OCI-LY1 (cell line): ENCODE data around the gene BDNF.
A peak's percentile ranks its signal among the peaks of the same experiment; 100 is the strongest.
"Not testable (repeated sequence)": the region's sequence is repeated elsewhere in the genome, so short reads cannot be mapped to it uniquely, and the experiment has no call there.

Source experiments
- H2AFZ ChIP-seq: fragments of 200-600 bp; sonication (generic), shearing (Covaris generic); 2 replicates; pipeline ENCODE4 v1.6.0; 2014; ENCODE audit warnings: antibody characterized with exemption, mild to moderate bottlenecking, low read length
- H3F3A ChIP-seq: fragments of 200-600 bp; sonication (generic), shearing (Covaris generic); 2 replicates; pipeline ENCODE4 v1.6.0; 2014; ENCODE audit warnings: mild to moderate bottlenecking, antibody characterized with exemption, low read length, moderate library complexity; ENCODE audit not compliant: insufficient read depth
- H3K27ac ChIP-seq: fragments of 200-600 bp; sonication (generic); 2 replicates; pipeline ENCODE4 v1.5.1; 2014; ENCODE audit warnings: low read length, mixed run types, mild to moderate bottlenecking, low read depth; ENCODE audit not compliant: poor library complexity, severe bottlenecking
- H3K27me3 ChIP-seq: fragments of 200-600 bp; sonication (generic); 2 replicates; pipeline ENCODE4 v1.6.0; 2014; ENCODE audit warnings: antibody characterized with exemption, mild to moderate bottlenecking, low read length, moderate library complexity; ENCODE audit not compliant: insufficient read depth
- H3K36me3 ChIP-seq: fragments of 200-600 bp; sonication (generic); 2 replicates; pipeline ENCODE4 v1.6.1; 2014; ENCODE audit warnings: mild to moderate bottlenecking, antibody characterized with exemption, low read length, moderate library complexity, mixed read lengths; ENCODE audit not compliant: insufficient read depth
- H3K4me1 ChIP-seq: fragments of 200-600 bp; sonication (generic); 2 replicates; pipeline ENCODE4 v1.5.1; 2014; ENCODE audit warnings: mild to moderate bottlenecking, low read length, moderate library complexity; ENCODE audit not compliant: insufficient read depth, severe bottlenecking
- H3K4me2 ChIP-seq: fragments of 200-600 bp; sonication (generic), shearing (Covaris generic); 2 replicates; pipeline ENCODE4 v1.6.1; 2014; ENCODE audit warnings: low read length
- H3K4me3 ChIP-seq: fragments of 200-600 bp; sonication (generic); 2 replicates; pipeline ENCODE4 v1.5.1; 2014; ENCODE audit warnings: low read length, low read depth, mild to moderate bottlenecking, mixed read lengths; ENCODE audit not compliant: poor library complexity, severe bottlenecking
- H3K79me2 ChIP-seq: fragments of 200-600 bp; shearing (Covaris generic); 2 replicates; pipeline ENCODE4 v1.6.1; 2016; ENCODE audit warnings: mixed run types, low read length, mixed read lengths; ENCODE audit not compliant: insufficient read depth
- H3K9ac ChIP-seq: fragments of 200-600 bp; sonication (generic), shearing (Covaris generic); 2 replicates; pipeline ENCODE4 v1.6.1; 2014; ENCODE audit warnings: mild to moderate bottlenecking, low read length, mixed read lengths
- H3K9me2 ChIP-seq: fragments of 200-600 bp; sonication (generic), shearing (Covaris generic); 2 replicates; pipeline ENCODE4 v1.6.1; 2014; ENCODE audit warnings: low read depth, mild to moderate bottlenecking, low read length, mixed read lengths
- H3K9me3 ChIP-seq: fragments of 200-600 bp; shearing (Covaris generic); 2 replicates; pipeline ENCODE4 v1.6.1; 2014; ENCODE audit warnings: low read length, mixed read lengths
- H4K20me1 ChIP-seq: fragments of 200-600 bp; sonication (generic), shearing (Covaris generic); 2 replicates; pipeline ENCODE4 v1.6.0; 2016; ENCODE audit warnings: mild to moderate bottlenecking, low read length; ENCODE audit not compliant: insufficient read depth
- EZH2 ChIP-seq: fragments of 200-600 bp; sonication (generic), shearing (Covaris generic); IDR thresholded peaks from 2 replicates; pipeline ENCODE4 v1.8.0; 2017; ENCODE audit warnings: borderline replicate concordance, mixed run types, mild to moderate bottlenecking, antibody characterized with exemption, low read length, moderate library complexity, mixed read lengths
- TF ChIP-seq, protein P1 (sequence below): fragments of 200-600 bp; sonication (generic), shearing (Covaris generic); IDR thresholded peaks from 2 replicates; pipeline ENCODE4 v1.5.1; 2017; ENCODE audit warnings: mild to moderate bottlenecking, antibody characterized with exemption, low read length, moderate library complexity, mixed read lengths

Gene BDNF

DNA sequence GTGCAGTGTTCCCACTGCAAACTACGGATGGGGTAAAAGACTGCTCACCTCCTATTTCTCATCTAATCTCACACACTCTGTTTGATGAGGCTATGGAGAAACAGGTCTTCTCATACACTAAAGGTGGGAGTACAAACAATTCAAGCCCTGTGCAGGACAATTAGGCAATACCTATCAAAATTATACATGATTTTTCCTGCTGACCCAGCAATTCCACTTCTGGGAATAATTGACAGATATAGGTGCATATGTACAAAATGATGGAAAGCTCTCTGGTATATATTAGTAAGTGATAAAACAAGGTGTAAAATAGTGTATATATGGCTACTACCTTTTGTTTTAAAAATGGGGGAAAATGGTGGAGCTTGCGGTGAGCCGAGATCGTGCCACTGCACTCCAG is 23.1 kb downstream of the BDNF start:
- Histone ChIP-seq H4K20me1 (no peaks in the 10 kb centered on the region), H3F3A (no peaks in the 10 kb centered on the region), H3K9ac (no peak overlapping the region), H3K36me3 (no peaks in the 10 kb centered on the region), H3K27ac (no peak overlapping the region), H3K9me2 (no peaks in the 10 kb centered on the region), H3K9me3 (no peaks in the 10 kb centered on the region), H3K4me3 (no peak overlapping the region), H3K79me2 (no peaks in the 10 kb centered on the region), H3K27me3 (no peaks in the 10 kb centered on the region), H2AFZ (no peak overlapping the region), H3K4me1 (no peaks in the 10 kb centered on the region), H3K4me2 (no peak overlapping the region)
- TF ChIP-seq, protein P1, sequence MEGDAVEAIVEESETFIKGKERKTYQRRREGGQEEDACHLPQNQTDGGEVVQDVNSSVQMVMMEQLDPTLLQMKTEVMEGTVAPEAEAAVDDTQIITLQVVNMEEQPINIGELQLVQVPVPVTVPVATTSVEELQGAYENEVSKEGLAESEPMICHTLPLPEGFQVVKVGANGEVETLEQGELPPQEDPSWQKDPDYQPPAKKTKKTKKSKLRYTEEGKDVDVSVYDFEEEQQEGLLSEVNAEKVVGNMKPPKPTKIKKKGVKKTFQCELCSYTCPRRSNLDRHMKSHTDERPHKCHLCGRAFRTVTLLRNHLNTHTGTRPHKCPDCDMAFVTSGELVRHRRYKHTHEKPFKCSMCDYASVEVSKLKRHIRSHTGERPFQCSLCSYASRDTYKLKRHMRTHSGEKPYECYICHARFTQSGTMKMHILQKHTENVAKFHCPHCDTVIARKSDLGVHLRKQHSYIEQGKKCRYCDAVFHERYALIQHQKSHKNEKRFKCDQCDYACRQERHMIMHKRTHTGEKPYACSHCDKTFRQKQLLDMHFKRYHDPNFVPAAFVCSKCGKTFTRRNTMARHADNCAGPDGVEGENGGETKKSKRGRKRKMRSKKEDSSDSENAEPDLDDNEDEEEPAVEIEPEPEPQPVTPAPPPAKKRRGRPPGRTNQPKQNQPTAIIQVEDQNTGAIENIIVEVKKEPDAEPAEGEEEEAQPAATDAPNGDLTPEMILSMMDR = no peak
- no peak for TF ChIP-seq EZH2

DNA sequence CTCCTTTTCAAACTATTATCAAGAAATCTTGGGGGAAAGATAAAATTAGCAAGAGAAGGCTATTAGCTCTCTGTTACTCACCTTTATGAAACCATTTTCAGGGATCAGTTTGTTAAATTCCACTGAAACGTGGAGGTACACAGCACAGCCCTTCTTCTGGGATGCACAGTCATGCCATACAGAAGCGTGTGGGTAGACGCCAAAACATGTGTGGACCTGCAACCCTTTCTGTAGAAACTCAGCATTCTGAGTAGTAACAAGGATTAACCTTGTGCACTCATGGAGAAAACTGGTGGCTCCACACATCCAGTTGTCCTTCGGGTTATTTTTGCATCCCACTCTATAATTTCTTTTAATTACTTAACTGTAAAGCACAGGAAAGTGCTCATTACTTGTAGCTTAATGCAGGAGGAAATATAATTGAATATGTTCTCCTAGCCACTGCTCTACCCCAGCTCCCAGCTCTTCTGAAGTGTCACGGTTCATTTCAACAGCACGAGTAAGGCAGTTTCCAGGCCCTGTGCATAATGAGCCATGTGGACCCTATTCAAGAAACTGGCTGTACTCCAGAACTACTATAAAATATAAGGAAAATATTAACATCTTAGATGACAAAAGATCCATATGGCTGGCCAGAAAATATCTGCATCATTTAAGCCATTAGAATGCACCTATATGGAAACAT is 26.1 kb downstream of the BDNF start:
- Histone ChIP-seq H3K4me1 (no peaks in the 10 kb centered on the region), H3K9me3 (no peaks in the 10 kb centered on the region), H3K27ac (no peak overlapping the region), H3K4me2 (no peak overlapping the region), H3K79me2 (no peaks in the 10 kb centered on the region), H3K27me3 (no peaks in the 10 kb centered on the region), H3F3A (no peaks in the 10 kb centered on the region), H3K9ac (no peak overlapping the region), H3K9me2 (no peaks in the 10 kb centered on the region), H3K36me3 (no peaks in the 10 kb centered on the region), H3K4me3 (no peak overlapping the region), H2AFZ (no peak overlapping the region), H4K20me1 (no peaks in the 10 kb centered on the region)
- no peak for TF ChIP-seq EZH2
- TF ChIP-seq, protein P1 = no peak

DNA sequence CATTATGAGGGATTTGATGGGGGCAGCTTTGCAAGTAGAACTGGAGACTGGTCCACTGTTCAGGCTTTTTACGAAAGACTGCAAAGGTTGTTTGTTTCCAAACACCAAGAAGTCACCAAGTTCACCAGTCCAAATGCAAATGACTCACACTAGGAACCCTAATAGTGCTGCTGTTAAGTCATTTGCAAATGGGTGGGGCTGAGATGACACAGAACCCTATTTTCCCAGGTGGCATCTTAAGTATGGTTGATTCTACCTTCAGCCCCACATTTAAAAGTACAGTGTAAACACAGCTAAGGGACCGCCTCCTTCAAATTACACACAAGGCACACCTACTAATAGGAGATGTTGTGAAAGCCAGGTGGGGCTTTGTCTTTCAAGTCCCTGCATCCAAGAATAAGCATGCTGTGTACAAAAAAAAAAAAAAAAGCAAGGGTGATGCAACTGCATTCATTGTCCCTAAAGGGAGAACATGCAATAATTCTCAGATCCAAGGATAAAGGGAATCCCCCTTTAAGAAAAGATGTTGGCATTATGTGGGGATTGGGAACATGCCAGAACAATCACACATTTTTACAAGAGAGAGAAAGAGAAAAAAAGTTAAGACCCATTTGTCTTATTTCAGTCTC is 27.3 kb downstream of the BDNF start:
- H3K4me3 ChIP-seq = no peak overlapping the region
- H3K36me3 ChIP-seq = no peaks in the 10 kb centered on the region
- H3K9me2 ChIP-seq = no peaks in the 10 kb centered on the region
- H3K27me3 ChIP-seq = no peaks in the 10 kb centered on the region
- no peaks in the 10 kb centered on the region for H3K4me1 ChIP-seq
- H3K79me2 ChIP-seq = no peaks in the 10 kb centered on the region
- H3F3A ChIP-seq = no peaks in the 10 kb centered on the region
- H3K9ac ChIP-seq = no peak overlapping the region
- no peak overlapping the region for H2AFZ ChIP-seq
- TF ChIP-seq, protein P1 = no peak
- no peak for TF ChIP-seq EZH2
- H3K27ac ChIP-seq = no peak overlapping the region
- H3K4me2 ChIP-seq = no peak overlapping the region
- no peaks in the 10 kb centered on the region for H4K20me1 ChIP-seq
- H3K9me3 ChIP-seq = no peaks in the 10 kb centered on the region

DNA sequence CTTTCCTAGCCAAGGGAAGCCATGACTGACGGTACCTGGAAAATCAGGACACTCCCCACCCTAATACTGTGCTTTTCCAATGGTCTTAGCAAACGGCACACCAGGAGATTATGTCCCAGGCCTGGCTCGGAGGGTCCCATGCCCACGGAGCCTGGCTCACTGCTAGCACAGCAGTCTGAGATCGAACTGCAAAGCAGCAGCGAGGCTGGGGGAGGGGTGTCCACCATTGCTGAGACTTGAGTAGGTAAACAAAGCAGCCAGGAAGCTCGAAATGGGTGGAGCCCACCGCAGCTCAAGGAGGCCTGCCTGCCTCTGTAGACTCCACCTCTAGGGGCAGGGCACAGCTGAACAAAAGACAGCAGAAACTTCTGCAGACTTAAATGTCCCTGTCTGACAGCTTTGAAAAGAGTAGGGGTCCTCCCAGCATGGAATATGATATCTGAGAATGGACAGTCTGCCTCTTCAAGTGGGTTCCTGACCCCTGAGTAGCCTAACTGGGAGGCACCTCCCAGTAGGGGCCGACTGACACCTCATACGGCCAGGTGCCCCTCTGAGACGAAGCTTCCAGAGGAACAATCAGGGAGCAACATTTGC is 34.6 kb downstream of the BDNF start:
- H3K9me2 ChIP-seq, H3K9me3 ChIP-seq, H3K79me2 ChIP-seq, H3K27me3 ChIP-seq, H3K4me1 ChIP-seq, H3K27ac ChIP-seq, H3K36me3 ChIP-seq, H3K9ac ChIP-seq, H4K20me1 ChIP-seq, H3F3A ChIP-seq, H2AFZ ChIP-seq: not testable (repeated sequence)
- H3K4me3 ChIP-seq = peak overlapping the region; percentile 46
- peak overlapping the region; percentile 43; the same call in 1 of the 2 replicates for H3K4me2 ChIP-seq
